ENCODE measurements around the gene PPP4R2. TPM values are rescaled to one million over a fixed set of nuclear protein-coding genes. Genes with fewer than 3 reads are reported as not detected.

PPP4R2 gene, protein sequence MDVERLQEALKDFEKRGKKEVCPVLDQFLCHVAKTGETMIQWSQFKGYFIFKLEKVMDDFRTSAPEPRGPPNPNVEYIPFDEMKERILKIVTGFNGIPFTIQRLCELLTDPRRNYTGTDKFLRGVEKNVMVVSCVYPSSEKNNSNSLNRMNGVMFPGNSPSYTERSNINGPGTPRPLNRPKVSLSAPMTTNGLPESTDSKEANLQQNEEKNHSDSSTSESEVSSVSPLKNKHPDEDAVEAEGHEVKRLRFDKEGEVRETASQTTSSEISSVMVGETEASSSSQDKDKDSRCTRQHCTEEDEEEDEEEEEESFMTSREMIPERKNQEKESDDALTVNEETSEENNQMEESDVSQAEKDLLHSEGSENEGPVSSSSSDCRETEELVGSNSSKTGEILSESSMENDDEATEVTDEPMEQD
- polyA plus RNA-seq (2013, experiment 1 of 2), result 25.2 TPM
- 26.0 TPM for polyA plus RNA-seq (2013, experiment 2 of 2)

DNA sequence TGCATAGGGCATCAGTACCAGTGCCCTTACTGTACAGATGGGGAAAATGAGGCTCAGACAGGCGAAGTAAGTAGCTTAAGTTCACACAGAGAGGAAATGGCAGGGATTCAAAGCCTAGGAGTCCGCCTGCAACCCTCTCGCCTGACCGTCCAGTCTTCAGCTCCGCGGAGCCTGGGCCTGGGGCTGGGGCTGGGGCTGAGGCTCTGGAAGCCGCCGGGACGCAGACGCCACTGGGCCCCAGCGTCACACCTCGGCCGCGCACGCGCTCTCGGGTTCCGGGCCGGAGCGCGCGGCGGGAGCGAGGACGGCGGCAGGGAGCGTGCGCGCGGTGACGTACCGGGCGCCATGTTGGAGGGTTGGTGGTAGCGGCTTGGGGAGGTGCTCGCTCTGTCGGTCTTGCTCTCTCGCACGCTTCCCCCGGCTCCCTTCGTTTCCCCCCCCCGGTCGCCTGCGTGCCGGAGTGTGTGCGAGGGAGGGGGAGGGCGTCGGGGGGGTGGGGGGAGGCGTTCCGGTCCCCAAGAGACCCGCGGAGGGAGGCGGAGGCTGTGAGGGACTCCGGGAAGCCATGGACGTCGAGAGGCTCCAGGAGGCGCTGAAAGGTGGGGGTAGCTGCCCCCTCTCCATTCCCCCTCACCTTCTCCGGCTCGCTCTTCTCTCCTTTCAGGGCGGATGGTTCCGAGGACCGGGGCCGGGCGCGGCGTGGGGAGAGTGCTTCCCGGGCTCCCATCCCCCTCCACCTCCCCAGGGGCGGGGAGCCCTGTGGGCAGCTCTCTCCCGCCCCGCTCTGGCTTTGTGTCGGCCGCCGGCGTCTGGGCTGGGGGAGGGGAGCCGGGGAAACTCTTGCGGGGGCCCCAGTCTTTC is at the start of gene PPP4R2:
TSS of gene PPP4R2 (plus strand) at position 339 of the 861 bp plus-strand sequence. CDS start at position 566, 227 bp downstream.
- H3K18ac ChIP-seq (ENCODE audit: low read depth in 1 of 2, low read length in 2 of 2), result peak within 1 kb of the TSS; percentile 95 to 96
- 5% methylated on average over 14 of the region's 75 CpGs for WGBS
- DNase-seq, result peak; percentile 93
- peak within 1 kb of the TSS; percentile 77 for H2BK5ac ChIP-seq (ENCODE audit: low read depth, low read length, poor library complexity, severe bottlenecking)
- peak within 1 kb of the TSS; percentile 87 to 91 for H3K4ac ChIP-seq (ENCODE audit: low read depth in 1 of 2, low read length in 2 of 2)
- peak within 1 kb of the TSS; percentile 100 for H4K8ac ChIP-seq (ENCODE audit: low read length)
- H2BK15ac ChIP-seq (ENCODE audit: low read depth, poor library complexity, severe bottlenecking), result peak within 1 kb of the TSS; percentile 44
- H3K27me3 ChIP-seq (ENCODE audit: control insufficient read depth in 1 of 2, insufficient read depth in 1 of 2, low read length in 2 of 2), result no peaks in the 10 kb centered on the region
- no peaks in the 10 kb centered on the region for H3K79me1 ChIP-seq (replicated peaks; ENCODE audit: low read length, poor library complexity, severe bottlenecking)
- peaks cover 6 to 33% of the 10 kb centered on the region in 2 experiments for H3K36me3 ChIP-seq (ENCODE audit: control insufficient read depth in 1 of 2, insufficient read depth in 2 of 2, low read depth in 1 of 2, low read length in 2 of 2)
- peak within 1 kb of the TSS; percentile 93 for H3K27ac ChIP-seq (ENCODE audit: low read length, poor library complexity, severe bottlenecking)
- H2AK5ac ChIP-seq (ENCODE audit: low read length, severe bottlenecking), result no peak within 1 kb of the TSS
- peak within 1 kb of the TSS; percentile 63 for H3K4me2 ChIP-seq (ENCODE audit: low read length, poor library complexity, severe bottlenecking)
- peak within 1 kb of the TSS; percentile 66 for H2AFZ ChIP-seq (ENCODE audit: low read depth, low read length)
- H3K4me3 ChIP-seq (ENCODE audit: insufficient read depth in 1 of 2, low read depth in 1 of 2, low read length in 2 of 2), result peak within 1 kb of the TSS; percentile 80 to 88
- peak within 1 kb of the TSS; percentile 48 for H4K91ac ChIP-seq (ENCODE audit: low read length)
- peak within 1 kb of the TSS; percentile 19 to 38 for H3K14ac ChIP-seq (ENCODE audit: low read length in 2 of 2)
- no peak within 1 kb of the TSS for H2BK12ac ChIP-seq (ENCODE audit: low read length in 2 of 2)
- peaks cover 7% of the 10 kb centered on the region for H3K4me1 ChIP-seq (ENCODE audit: control insufficient read depth, insufficient read depth, low read depth, low read length)
- peak within 1 kb of the TSS; percentile 97 for H3K9ac ChIP-seq (ENCODE audit: low read length)
- H3K9me3 ChIP-seq (ENCODE audit: control insufficient read depth, low read length), result no peaks in the 10 kb centered on the region
- H2BK120ac ChIP-seq (ENCODE audit: low read depth, low read length), result peak within 1 kb of the TSS; percentile 74
- H3K23ac ChIP-seq (ENCODE audit: low read length in 2 of 2), result peak within 1 kb of the TSS in 1 of 2 experiments; percentile 99

GRCh38 chr3:72947715-72948490 is 48.7 kb upstream of the PPP4R2 start:
- Histone ChIP-seq H3K27ac (ENCODE audit: low read length, poor library complexity, severe bottlenecking) (no peak overlapping the region), H2BK120ac (ENCODE audit: low read depth, low read length) (no peak overlapping the region)
- WGBS, result 88% methylated on average over 7 of the region's 8 CpGs

DNA sequence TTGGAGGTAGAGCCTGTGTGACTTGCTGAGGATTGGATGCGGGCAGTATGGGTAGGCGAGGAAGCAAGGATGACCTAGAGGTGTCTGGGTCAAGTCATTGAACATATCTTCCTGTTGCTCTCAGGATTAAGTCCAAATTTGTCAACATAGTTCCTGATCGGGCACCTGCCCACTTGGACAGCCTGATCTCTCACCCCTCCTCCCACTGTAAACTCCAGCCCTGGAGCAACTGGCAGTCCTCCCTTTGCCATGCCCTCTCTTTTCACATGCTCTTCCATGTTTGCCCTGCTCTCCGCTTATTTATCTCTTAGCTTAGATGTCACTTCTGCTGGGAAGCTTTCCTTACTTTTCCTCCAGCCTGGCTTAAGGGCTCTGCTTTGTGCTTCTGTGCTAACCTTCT is 47.6 kb upstream of the PPP4R2 start:
- Histone ChIP-seq H2BK120ac (ENCODE audit: low read depth, low read length) (no peak overlapping the region), H3K18ac (ENCODE audit: low read depth in 1 of 2, low read length in 2 of 2) (no peak overlapping the region), H3K4me2 (ENCODE audit: low read length, poor library complexity, severe bottlenecking) (no peak overlapping the region), H4K8ac (ENCODE audit: low read length) (no peak overlapping the region), H2BK15ac (ENCODE audit: low read depth, poor library complexity, severe bottlenecking) (no peak overlapping the region), H3K4me3 (ENCODE audit: insufficient read depth in 1 of 2, low read depth in 1 of 2, low read length in 2 of 2) (no peak overlapping the region), H3K9me3 (ENCODE audit: control insufficient read depth, low read length) (no peaks in the 10 kb centered on the region), H3K4me1 (ENCODE audit: control insufficient read depth, insufficient read depth, low read depth, low read length) (peaks cover 1% of the 10 kb centered on the region), H2BK12ac (ENCODE audit: low read length in 2 of 2) (no peak overlapping the region), H3K79me1 (replicated peaks; ENCODE audit: low read length, poor library complexity, severe bottlenecking) (no peaks in the 10 kb centered on the region), H3K23ac (ENCODE audit: low read length in 2 of 2) (no peak overlapping the region), H3K36me3 (ENCODE audit: control insufficient read depth in 1 of 2, insufficient read depth in 2 of 2, low read depth in 1 of 2, low read length in 2 of 2) (no peaks in the 10 kb centered on the region), H2AK5ac (ENCODE audit: low read length, severe bottlenecking) (no peak overlapping the region), H2BK5ac (ENCODE audit: low read depth, low read length, poor library complexity, severe bottlenecking) (no peak overlapping the region), H4K91ac (ENCODE audit: low read length) (no peak overlapping the region), H3K27me3 (ENCODE audit: control insufficient read depth in 1 of 2, insufficient read depth in 1 of 2, low read length in 2 of 2) (no peaks in the 10 kb centered on the region), H3K9ac (ENCODE audit: low read length) (no peak overlapping the region), H2AFZ (ENCODE audit: low read depth, low read length) (no peak overlapping the region), H3K14ac (ENCODE audit: low read length in 2 of 2) (no peak overlapping the region), H3K4ac (ENCODE audit: low read depth in 1 of 2, low read length in 2 of 2) (no peak overlapping the region), H3K27ac (ENCODE audit: low read length, poor library complexity, severe bottlenecking) (no peak overlapping the region)
- no peak for DNase-seq
- 94% methylated on average over 4 of the region's 4 CpGs for WGBS

More at GRCh38 chr3:72947715-72948490, 48.7 kb upstream of the PPP4R2 start:
- no peaks in the 10 kb centered on the region for H3K27me3 ChIP-seq (ENCODE audit: control insufficient read depth in 1 of 2, insufficient read depth in 1 of 2, low read length in 2 of 2)
- H3K18ac ChIP-seq (ENCODE audit: low read depth in 1 of 2, low read length in 2 of 2), result no peak overlapping the region
- no peak overlapping the region for H2BK12ac ChIP-seq (ENCODE audit: low read length in 2 of 2)
- H2BK5ac ChIP-seq (ENCODE audit: low read depth, low read length, poor library complexity, severe bottlenecking), result no peak overlapping the region
- H3K79me1 ChIP-seq (replicated peaks; ENCODE audit: low read length, poor library complexity, severe bottlenecking), result no peaks in the 10 kb centered on the region
- no peak overlapping the region for H3K4ac ChIP-seq (ENCODE audit: low read depth in 1 of 2, low read length in 2 of 2)
- H3K9ac ChIP-seq (ENCODE audit: low read length), result no peak overlapping the region
- no peaks in the 10 kb centered on the region for H3K9me3 ChIP-seq (ENCODE audit: control insufficient read depth, low read length)
- H3K4me2 ChIP-seq (ENCODE audit: low read length, poor library complexity, severe bottlenecking), result no peak overlapping the region
- H3K4me3 ChIP-seq (ENCODE audit: insufficient read depth in 1 of 2, low read depth in 1 of 2, low read length in 2 of 2), result no peak overlapping the region
- no peak overlapping the region for H4K8ac ChIP-seq (ENCODE audit: low read length)
- no peak overlapping the region for H2AK5ac ChIP-seq (ENCODE audit: low read length, severe bottlenecking)
- peaks cover 1% of the 10 kb centered on the region for H3K4me1 ChIP-seq (ENCODE audit: control insufficient read depth, insufficient read depth, low read depth, low read length)
- no peaks in the 10 kb centered on the region for H3K36me3 ChIP-seq (ENCODE audit: control insufficient read depth in 1 of 2, insufficient read depth in 2 of 2, low read depth in 1 of 2, low read length in 2 of 2)
- no peak overlapping the region for H3K14ac ChIP-seq (ENCODE audit: low read length in 2 of 2)
- DNase-seq, result no peak
- H3K23ac ChIP-seq (ENCODE audit: low read length in 2 of 2), result no peak overlapping the region
- H2BK15ac ChIP-seq (ENCODE audit: low read depth, poor library complexity, severe bottlenecking), result no peak overlapping the region
- no peak overlapping the region for H2AFZ ChIP-seq (ENCODE audit: low read depth, low read length)
- no peak overlapping the region for H4K91ac ChIP-seq (ENCODE audit: low read length)

All from mesenchymal stem cell (in vitro differentiated cells and primary cell).